Measurements from ENCODE around the gene CST3. TPM values are rescaled to one million over a fixed set of nuclear protein-coding genes. Genes with fewer than 3 reads are reported as not detected.

CST3 gene
- polyA plus RNA-seq, 1 donor (not counting 4 experiments of a cell fraction or from before 2014, with no cell fraction given), result 194 TPM

DNA sequence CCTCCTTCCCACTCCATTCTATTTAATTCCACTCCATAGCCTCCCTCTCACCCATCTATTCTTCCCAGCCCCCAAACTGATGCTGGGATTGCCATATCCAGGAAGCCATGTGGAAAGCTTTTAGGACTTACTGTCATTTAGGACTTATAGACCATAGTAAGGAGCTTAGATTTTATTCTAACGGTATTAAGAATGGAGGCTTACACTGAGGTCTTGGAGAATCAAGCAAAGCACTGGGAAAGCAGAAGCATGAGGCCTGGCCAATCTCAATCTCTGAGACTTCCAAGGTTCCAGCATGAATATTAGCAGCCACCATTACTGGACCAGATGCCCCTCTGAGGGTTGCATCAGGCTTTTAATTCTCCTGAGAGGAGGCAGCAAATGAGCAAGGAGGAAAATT, 33.4 kb downstream of the CST3 start:
- H3K27ac ChIP-seq (ENCODE audit: control insufficient read depth, insufficient read depth, low read length), result no peak overlapping the region
- H3K9me1 ChIP-seq (ENCODE audit: control insufficient read depth, extremely low read depth, insufficient read depth, low read length), result no peaks in the 10 kb centered on the region
- H3K9me3 ChIP-seq (ENCODE audit: control insufficient read depth, low read depth, low read length), result no peaks in the 10 kb centered on the region
- H3K27me3 ChIP-seq (ENCODE audit: control insufficient read depth, extremely low read depth, insufficient read depth, low read length), result no peaks in the 10 kb centered on the region
- H3K9ac ChIP-seq (ENCODE audit: control insufficient read depth, extremely low read depth, insufficient read depth, low read length), result no peak overlapping the region
- dilution Hi-C loops (cut with MboI; ENCODE audit: extremely low pct_ligation_motif_present, low sequenced_read_pairs), result loop anchor here (25.0 kb wide), 1 partner anchor 192 kb away; the partner anchor contains the start of gene NAPB
- DNase-seq (ENCODE audit: low read depth, low spot score) (no peak), FAIRE-seq (no peak)
- no peaks in the 10 kb centered on the region for H3K36me3 ChIP-seq (ENCODE audit: control insufficient read depth in 2 of 2, extremely low read depth in 1 of 2, insufficient read depth in 2 of 2, low read length in 2 of 2)
- TF ChIP-seq EZH2 (IDR thresholded peaks at IDR 0.05; ENCODE audit: low read length), result no peak
- TF ChIP-seq, protein P1, sequence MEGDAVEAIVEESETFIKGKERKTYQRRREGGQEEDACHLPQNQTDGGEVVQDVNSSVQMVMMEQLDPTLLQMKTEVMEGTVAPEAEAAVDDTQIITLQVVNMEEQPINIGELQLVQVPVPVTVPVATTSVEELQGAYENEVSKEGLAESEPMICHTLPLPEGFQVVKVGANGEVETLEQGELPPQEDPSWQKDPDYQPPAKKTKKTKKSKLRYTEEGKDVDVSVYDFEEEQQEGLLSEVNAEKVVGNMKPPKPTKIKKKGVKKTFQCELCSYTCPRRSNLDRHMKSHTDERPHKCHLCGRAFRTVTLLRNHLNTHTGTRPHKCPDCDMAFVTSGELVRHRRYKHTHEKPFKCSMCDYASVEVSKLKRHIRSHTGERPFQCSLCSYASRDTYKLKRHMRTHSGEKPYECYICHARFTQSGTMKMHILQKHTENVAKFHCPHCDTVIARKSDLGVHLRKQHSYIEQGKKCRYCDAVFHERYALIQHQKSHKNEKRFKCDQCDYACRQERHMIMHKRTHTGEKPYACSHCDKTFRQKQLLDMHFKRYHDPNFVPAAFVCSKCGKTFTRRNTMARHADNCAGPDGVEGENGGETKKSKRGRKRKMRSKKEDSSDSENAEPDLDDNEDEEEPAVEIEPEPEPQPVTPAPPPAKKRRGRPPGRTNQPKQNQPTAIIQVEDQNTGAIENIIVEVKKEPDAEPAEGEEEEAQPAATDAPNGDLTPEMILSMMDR (optimal IDR thresholded peaks at IDR 0.05 in 1 of 3, IDR thresholded peaks at IDR 0.05 in 1 of 3, conservative IDR thresholded peaks at IDR 0.05 in 1 of 3; ENCODE audit: extremely low read depth in 1 of 3, insufficient read depth in 2 of 3, low read length in 3 of 3), result no peak
- H3K4me2 ChIP-seq (ENCODE audit: control insufficient read depth, extremely low read depth, insufficient read depth, low read depth, low read length), result no peak overlapping the region
- H3K4me3 ChIP-seq (ENCODE audit: control insufficient read depth in 2 of 3, extremely low read depth in 1 of 3, insufficient read depth in 2 of 3, low read depth in 1 of 3, low read length in 3 of 3), result no peak overlapping the region
- no peaks in the 10 kb centered on the region for H4K20me1 ChIP-seq (ENCODE audit: control insufficient read depth, extremely low read depth, insufficient read depth, low read length)
- H2AFZ ChIP-seq (ENCODE audit: control insufficient read depth, low read length), result no peak overlapping the region
- H3K79me2 ChIP-seq (ENCODE audit: control insufficient read depth, insufficient read depth, low read length), result no peaks in the 10 kb centered on the region
- H3K4me1 ChIP-seq (ENCODE audit: control insufficient read depth, extremely low read depth, insufficient read depth, low read length), result no peaks in the 10 kb centered on the region

DNA sequence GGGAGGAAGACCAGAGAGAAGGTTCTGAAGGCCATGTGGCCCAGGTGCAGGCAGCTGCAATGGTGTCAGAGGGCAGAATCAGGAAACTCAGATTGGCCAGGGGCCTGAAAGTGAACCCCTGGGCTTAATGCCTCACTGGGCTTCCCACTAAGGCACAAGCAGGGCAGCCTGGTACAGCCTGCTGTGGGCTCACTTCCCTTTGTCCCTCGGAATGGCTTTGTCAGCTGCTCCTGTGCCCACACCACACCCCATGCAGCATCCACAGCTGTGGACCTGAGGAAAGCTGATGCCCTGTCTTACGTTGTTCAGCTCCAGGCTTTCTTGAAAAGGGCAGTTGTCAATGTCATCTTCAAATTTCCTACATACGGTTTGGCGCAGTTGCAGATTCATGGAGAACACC, 34.4 kb downstream of the CST3 start:
- Histone ChIP-seq H3K79me2 (ENCODE audit: control insufficient read depth, insufficient read depth, low read length) (no peaks in the 10 kb centered on the region), H3K4me1 (ENCODE audit: control insufficient read depth, extremely low read depth, insufficient read depth, low read length) (no peaks in the 10 kb centered on the region), H3K9me1 (ENCODE audit: control insufficient read depth, extremely low read depth, insufficient read depth, low read length) (no peaks in the 10 kb centered on the region), H3K4me2 (ENCODE audit: control insufficient read depth, extremely low read depth, insufficient read depth, low read depth, low read length) (no peak overlapping the region), H3K27me3 (ENCODE audit: control insufficient read depth, extremely low read depth, insufficient read depth, low read length) (no peaks in the 10 kb centered on the region), H3K27ac (ENCODE audit: control insufficient read depth, insufficient read depth, low read length) (no peak overlapping the region), H3K9ac (ENCODE audit: control insufficient read depth, extremely low read depth, insufficient read depth, low read length) (no peak overlapping the region), H3K36me3 (ENCODE audit: control insufficient read depth in 2 of 2, extremely low read depth in 1 of 2, insufficient read depth in 2 of 2, low read length in 2 of 2) (no peaks in the 10 kb centered on the region), H3K4me3 (ENCODE audit: control insufficient read depth in 2 of 3, extremely low read depth in 1 of 3, insufficient read depth in 2 of 3, low read depth in 1 of 3, low read length in 3 of 3) (no peak overlapping the region), H3K9me3 (ENCODE audit: control insufficient read depth, low read depth, low read length) (no peaks in the 10 kb centered on the region), H4K20me1 (ENCODE audit: control insufficient read depth, extremely low read depth, insufficient read depth, low read length) (no peaks in the 10 kb centered on the region), H2AFZ (ENCODE audit: control insufficient read depth, low read length) (no peak overlapping the region)
- TF ChIP-seq, protein P1 (optimal IDR thresholded peaks at IDR 0.05 in 1 of 3, IDR thresholded peaks at IDR 0.05 in 1 of 3, conservative IDR thresholded peaks at IDR 0.05 in 1 of 3; ENCODE audit: extremely low read depth in 1 of 3, insufficient read depth in 2 of 3, low read length in 3 of 3), result no peak
- TF ChIP-seq EZH2 (IDR thresholded peaks at IDR 0.05; ENCODE audit: low read length), result no peak
- FAIRE-seq (no peak), DNase-seq (ENCODE audit: low read depth, low spot score) (no peak)
- dilution Hi-C loops (cut with MboI; ENCODE audit: extremely low pct_ligation_motif_present, low sequenced_read_pairs), result loop anchor here (25.0 kb wide), 1 partner anchor 191 kb away; the partner anchor contains the start of gene NAPB
